Occipital lobe (tissue), 2 donors: Measurements from ENCODE around the gene ECEL1. TPM values are rescaled to one million over a fixed set of nuclear protein-coding genes. Genes with fewer than 3 reads are reported as not detected.
"Not testable (repeated sequence)": the region's sequence is repeated elsewhere in the genome, so short reads cannot be mapped to it uniquely, and the experiment has no call there.

Source experiments
- DNase-seq: peaks from one replicate; lab custom pipeline; 2025; lab: John Stamatoyannopoulos, UW
- total RNA-seq: library from RNA; depleted of rRNA; stranded (reverse); fragments of >200 nt; gene quantifications from one replicate; pipeline ENCODE4 v1.2.3, GENCODE V29; 2014

ECEL1 gene, protein sequence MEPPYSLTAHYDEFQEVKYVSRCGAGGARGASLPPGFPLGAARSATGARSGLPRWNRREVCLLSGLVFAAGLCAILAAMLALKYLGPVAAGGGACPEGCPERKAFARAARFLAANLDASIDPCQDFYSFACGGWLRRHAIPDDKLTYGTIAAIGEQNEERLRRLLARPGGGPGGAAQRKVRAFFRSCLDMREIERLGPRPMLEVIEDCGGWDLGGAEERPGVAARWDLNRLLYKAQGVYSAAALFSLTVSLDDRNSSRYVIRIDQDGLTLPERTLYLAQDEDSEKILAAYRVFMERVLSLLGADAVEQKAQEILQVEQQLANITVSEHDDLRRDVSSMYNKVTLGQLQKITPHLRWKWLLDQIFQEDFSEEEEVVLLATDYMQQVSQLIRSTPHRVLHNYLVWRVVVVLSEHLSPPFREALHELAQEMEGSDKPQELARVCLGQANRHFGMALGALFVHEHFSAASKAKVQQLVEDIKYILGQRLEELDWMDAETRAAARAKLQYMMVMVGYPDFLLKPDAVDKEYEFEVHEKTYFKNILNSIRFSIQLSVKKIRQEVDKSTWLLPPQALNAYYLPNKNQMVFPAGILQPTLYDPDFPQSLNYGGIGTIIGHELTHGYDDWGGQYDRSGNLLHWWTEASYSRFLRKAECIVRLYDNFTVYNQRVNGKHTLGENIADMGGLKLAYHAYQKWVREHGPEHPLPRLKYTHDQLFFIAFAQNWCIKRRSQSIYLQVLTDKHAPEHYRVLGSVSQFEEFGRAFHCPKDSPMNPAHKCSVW
- 1.2 TPM for total RNA-seq

DNA sequence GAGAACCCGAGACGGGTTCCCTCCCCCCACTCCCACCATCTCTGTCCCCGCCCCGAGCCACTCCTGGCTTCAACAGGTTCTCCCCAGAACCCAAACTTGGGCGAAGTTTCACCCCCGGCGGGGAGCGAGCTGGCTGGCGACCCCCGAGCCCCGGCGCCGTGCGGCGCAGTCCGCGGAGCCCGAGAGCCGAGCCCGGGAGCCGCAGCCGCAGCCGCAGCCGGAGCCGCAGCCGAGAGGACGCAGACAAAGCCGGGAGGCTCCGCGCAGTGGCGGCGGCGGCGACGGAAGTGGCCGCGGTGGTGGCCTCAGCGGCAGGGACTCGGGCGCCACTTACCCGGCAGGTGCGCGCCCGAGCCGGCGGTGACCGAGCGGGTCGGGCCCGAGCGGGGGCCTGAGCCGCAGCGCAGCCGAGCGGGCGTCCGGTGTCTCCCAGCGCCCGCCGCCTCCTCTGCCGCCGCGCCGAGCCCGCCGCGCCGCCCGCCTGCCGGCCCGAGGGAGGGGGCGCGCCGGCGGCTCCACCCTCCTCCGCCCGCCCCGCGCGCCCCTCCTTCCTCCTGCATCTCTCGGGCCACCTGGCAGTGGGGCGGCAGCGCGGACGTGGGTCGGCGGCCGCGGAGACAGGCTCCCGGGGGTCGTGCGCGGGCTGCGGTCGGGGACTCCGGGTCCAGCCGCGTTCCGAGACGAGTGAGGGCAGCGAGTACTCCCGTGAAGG lies at the start of gene ECEL1:
TSS of gene ECEL1 (minus strand) at position 450 of the 712 bp plus-strand sequence. CDS start 1,181 bp downstream, outside the sequence.
- no peak for DNase-seq

DNA sequence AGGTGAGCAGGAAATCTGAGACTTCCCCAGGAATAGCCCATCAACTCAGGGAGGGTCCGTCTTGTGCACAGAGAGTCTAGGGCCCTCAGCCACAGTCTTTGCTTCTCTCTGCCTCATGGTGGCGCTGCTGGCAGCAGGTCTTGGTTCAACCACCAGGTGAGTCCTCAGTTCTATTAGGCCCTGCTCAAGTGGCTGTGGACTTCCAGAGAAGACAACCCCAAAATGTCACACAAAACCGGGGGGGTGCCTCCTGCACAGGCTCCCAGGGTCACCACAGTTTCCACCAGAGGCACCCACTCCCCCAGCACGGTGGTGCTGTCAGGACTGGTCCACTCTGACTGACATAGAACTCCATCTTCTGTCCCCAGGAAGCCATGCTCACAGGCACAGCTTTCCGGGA lies 49.4 kb upstream of the ECEL1 start:
- DNase-seq, result no peak

DNA sequence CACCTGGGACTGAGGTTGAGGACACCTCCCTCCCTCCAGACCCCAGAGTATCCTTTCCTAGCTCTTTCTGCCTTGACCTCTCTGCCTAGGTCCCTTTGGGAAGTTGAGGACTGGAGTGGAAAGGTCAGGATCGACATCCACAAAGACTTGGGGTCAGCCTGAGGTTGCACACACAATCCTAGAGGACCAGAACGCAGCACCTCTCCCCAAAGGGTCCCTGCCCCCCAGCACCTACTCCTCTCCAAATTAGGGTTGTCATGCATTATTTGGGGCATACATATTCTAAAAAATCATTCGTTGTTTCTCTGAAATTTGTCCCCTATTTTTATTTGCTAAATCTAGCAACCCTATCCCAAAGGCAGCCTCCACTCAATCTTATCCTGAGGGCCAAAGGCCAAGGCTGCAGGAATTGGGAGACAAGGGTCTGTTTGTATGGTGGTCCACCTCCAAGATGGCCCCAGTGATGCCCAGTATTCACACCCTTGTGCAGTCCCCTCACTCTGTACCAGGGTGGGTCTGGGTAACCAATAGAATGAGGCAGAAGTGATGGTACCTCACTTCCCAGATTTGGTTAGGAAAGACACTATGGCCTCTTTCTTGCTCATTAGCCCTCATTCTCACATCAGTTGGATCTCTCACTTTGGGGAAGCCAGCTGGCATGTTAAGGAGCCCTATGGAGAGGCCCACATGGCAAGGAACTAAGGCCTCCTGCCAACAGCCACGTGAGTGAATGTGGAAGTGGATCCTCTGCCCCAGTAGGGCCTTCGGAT lies 48.3 kb upstream of the ECEL1 start:
- DNase-seq, result no peak

DNA sequence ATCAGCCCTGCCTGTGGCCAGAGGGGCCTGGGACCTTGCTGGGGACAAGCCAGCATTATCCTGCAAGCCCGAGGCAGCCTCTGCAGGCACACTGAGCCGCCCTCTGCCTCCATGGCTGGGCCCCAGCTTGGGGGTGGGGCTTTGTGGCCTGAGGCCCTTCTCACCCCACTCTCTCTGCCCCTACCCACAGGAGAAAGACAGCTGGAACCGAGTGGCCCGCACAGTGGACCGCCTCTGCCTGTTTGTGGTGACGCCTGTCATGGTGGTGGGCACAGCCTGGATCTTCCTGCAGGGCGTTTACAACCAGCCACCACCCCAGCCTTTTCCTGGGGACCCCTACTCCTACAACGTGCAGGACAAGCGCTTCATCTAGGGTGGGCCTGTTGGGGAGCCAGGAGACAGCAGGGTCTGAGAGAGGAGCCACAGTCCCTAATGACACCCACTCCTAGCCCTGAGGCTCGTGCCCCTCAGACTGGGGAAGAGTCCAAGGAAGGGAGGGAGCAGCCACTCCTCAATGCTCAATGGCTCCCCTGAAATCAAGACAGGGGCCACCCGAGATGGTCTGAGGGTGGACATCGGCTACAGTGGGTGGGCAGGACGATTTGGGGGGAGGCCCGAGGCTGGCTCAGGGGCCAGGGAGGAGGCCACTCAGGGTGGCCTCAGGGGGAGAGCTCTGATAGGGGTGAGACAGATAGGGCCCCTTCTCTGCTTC lies 47.5 kb upstream of the ECEL1 start:
- DNase-seq, result no peak

DNA sequence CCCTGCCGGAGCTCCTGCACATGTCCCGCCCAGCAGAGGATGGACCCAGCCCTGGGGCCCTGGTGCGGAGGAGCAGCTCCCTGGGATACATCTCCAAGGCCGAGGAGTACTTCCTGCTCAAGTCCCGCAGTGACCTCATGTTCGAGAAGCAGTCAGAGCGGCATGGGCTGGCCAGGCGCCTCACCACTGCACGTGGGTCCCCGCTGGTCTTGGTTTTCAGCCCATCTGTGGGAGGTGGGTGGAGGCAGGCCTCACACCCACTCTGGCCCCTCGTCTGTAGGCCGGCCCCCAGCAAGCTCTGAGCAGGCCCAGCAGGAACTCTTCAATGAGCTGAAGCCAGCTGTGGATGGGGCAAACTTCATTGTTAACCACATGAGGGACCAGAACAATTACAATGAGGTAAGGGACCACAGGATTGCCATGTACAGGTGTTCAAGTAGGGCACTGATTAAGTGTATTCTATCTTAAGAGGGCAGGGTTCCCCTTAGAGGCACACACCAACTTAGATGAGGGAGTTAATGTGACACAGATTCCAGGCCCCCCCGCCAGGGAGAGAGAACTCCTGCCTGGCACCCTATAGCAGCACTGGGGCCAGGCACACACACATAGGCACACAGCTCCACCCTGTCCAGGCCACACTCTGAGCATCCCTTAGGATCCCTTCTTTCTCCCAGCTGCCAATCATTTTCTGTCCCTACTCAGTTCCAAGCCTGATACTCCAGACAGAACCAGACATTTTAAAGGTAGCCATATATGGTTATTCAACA lies 46.5 kb upstream of the ECEL1 start:
- no peak for DNase-seq

DNA sequence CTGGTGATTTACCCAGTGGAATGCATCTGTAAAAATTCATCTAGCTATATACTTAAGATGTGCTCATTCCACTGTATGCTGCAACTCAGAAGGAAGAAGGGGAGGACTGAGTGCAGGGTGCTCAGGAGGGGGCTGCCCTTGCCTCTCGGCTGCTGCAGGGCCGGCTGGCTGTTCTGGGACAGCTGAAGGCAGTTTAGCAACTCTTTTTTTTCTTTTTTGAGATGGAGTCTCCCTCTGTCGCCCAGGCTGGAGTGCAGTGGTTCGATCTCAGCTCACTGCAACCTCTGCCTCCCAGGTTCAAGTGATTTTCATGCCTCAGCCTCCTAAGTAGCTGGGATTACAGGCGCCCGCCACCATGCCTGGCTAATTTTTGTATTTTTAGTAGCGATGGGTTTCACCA lies 45.2 kb upstream of the ECEL1 start:
- not testable (repeated sequence) for DNase-seq

DNA sequence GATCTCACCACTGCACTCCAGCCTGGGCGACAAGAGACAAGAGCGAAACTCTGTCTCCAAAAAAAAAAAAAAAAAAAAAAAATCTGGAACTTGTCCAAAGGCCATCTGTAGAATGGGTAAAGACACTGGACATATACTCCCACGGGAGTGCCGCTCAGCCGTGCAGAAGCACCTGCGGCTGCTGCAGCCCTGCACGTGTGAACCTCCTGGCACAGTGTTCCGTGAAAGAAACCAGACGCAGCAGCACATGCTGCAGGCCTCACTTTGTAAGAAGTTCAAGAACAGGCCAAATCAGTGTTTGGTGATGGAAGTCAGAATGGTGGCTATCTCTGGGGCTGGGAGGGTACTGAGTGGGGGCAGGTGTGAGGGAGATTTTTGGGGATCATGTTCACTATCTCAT lies 44.8 kb upstream of the ECEL1 start:
- DNase-seq, result no peak

DNA sequence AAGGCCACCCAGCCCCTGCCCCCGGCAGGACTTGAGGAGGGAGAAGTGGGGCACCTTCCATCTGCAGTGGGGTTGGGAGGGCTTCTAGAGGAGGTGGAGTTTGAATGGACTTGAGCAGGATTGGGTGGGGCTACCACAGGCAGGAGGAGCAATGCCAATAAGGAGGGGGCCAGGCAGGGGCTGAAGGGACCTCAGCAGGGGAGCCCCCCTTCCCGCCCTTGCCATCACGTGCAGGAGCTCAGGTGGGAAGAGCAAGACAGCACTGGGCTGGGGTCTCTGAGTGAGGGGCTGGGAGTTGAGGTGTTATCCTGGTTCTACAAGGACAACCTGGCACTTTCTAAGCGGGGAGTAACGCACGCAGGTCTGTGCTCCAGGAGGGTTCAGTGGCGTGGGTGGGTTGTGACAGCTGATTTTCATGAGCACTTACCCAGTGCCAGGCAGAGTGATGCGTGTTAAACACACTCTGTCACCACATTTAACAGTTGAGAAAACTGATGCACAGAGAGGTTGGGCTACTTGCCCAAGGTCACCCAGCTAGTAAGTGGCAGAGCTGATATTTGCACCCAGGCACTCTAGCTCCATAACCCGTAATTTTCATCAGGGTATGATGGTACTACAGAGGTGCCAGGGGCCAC lies 43.1 kb upstream of the ECEL1 start:
- no peak for DNase-seq

DNA sequence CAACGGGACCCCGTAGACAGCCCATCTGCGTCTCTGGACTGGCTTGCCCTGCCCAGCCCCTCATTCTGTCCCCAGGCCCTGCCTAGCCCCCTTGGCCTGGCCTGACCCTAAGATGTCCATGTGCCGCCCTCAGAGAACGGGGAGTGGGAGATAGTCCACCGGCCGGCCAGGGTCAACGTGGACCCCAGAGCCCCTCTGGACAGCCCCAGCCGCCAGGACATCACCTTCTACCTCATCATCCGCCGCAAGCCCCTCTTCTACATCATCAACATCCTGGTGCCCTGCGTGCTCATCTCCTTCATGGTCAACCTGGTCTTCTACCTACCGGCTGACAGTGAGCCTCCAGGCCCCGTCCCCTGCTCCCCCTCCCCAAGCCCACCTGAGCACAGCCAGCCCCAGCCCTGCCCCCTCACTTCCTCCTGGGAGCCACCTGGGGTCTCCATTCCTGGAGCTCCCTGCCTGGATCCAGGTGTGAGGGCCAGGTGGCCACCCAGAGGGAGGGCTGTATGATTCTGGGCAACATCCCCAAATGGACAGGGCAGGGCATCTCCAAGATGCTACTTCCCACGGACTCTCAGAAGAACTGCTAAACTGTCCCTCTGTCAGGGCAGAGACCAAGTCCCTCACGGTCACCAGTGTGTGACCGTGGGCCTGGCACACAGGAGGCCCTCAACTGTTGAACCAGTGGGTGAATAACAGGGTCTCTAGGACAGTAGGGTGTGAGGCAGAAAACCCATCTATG lies 42.3 kb upstream of the ECEL1 start:
- DNase-seq, result no peak

DNA sequence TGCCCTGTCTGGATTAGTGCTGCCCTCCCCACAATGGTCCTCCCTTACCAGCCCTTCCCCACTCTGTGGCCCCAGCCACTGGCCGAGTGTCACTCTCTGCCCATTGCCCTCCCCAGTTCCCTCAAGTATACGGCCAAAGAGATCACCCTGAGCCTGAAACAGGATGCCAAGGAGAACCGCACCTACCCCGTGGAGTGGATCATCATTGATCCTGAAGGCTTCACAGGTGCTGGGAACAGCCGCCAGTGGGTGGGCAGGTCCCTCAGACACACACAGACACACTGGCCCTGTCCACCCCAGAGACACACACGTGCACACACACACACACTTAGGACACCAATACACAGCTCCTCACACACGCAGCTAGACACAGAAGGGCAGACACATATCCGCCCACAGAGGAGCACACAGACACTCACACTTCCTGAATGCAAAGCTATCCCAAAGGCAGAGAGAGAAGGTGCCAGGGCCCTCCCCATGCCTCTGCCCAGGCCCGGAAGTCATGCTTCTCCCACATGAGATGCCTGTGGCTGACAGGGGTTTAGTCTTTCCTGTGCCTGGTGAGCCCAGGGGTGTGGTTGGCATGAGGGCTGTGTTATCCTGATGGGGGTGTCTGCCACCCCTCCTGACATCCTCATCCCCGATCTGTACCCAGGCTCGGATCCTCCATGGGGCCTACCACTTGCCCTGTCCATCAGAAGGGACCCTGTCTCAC lies 41.3 kb upstream of the ECEL1 start:
- DNase-seq, result no peak

DNA sequence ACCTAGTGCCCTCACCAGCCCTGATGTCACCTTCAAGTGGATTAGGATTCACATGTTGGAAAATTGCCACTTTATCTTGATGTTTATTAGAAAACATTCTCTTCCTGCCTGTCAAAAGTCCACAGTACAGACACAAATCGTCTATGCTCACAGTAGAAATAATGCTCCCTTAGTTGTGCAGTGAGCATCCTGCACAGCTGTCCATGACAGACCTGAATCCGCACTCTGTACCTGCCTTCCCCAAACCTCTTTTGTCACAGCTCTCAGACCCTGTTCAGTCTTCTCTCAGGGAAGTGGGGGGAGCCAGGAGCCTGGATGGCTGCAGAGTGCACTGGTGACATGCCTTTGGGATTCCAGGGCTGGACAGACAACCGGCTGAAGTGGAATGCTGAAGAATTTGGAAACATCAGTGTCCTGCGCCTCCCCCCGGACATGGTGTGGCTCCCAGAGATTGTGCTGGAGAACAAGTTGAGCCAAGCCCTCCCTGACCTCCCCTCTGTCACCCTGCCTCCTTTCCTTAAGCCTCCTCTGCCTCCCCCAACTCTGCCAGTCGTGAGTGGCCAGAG lies 40.4 kb upstream of the ECEL1 start:
- DNase-seq, result no peak

DNA sequence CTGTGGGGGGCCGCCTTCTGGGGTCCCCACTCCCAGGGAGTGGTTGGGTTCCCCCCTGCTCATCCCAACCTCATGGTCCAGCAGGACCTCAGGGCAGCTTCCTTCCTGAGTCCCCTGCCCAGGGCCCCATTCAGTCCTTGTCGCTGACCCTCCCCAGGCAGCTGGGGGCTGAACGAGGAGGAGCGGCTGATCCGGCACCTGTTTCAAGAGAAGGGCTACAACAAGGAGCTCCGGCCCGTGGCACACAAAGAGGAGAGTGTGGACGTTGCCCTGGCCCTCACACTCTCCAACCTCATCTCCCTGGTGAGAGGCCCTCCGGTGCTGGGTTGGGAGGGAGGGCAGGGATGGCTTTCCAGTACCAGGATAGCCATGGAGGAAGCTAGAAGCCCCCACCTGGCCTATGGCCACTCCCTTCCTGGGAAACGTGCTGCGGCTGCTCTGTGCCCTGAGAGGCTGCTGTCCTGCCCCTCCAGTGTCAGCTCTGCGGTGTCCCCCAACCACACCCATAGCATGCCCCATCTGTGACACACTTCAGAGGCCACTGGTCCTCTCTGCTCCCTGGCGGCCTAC lies 38.8 kb upstream of the ECEL1 start:
- no peak for DNase-seq

DNA sequence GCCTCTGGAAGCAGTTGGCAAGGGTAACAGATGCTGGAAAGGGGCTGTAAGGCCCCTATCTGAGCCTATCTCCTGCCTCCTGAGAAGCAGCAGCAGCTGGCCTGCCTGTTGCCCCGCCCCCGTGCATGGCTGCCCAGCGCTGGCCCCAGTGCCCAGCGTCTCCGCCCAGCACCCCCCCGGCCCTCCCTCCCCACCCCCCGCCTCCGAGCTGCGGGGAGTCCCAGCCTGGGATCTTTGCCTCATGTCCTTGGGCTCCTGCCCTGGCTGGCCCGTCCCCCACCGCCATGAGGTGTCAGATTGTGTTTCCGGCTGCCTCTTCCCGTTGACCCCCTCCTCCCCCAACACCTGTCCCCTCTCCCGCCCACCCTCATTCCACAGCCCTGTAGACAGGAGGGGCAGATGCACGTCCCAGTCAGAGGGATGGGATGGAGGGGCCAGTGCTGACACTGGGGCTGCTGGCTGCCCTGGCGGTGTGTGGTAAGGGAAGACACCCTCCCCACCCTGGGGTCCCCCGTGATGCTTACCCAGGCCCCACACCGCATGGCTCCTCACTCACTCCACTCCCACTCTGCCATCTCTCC lies 38.2 kb upstream of the ECEL1 start, which contains the start of gene CHRND:
TSS of gene CHRND (plus strand) at position 370 of the 581 bp plus-strand sequence. CDS start at position 426, 56 bp downstream.
- no peak for DNase-seq

DNA sequence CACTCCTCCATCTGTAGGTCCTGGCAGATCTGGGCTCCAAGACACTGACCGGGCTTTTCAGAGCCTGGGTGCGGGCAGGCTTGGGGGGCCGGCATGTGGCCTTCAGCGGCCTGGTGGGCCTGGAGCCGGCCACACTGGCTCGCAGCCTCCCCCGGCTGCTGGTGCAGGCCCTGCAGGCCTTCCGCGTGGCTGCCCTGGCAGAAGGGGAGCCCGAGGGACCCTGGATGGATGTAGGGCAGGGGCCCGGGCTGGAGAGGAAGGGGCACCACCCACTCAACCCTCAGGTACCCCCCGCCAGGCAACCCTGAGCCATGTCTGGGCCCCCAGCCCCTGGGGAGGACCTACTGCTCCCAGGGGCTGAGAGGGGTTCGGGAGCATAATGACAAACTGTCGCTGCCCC lies 37.6 kb upstream of the ECEL1 start:
- no peak for DNase-seq

DNA sequence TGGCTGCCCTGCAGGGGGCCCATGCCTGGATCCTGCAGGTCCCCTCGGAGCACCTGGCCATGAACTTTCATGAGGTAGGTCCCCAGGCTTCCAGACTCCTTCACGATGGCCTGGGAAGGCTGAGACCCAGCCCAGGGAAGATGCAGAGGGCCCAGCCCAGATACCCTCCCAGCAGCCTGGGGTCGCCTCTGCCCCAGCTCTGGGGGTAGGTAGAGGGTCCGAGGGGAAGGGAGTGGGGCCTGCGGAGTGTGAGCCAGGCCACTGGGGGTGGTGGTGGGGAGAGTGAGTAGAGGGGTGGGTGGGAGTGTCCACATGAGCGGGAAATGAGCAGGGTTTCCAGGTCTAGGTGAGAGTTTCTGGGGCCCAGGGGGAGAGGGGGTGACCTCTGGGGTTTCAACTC lies 37.1 kb upstream of the ECEL1 start:
- DNase-seq, result no peak

DNA sequence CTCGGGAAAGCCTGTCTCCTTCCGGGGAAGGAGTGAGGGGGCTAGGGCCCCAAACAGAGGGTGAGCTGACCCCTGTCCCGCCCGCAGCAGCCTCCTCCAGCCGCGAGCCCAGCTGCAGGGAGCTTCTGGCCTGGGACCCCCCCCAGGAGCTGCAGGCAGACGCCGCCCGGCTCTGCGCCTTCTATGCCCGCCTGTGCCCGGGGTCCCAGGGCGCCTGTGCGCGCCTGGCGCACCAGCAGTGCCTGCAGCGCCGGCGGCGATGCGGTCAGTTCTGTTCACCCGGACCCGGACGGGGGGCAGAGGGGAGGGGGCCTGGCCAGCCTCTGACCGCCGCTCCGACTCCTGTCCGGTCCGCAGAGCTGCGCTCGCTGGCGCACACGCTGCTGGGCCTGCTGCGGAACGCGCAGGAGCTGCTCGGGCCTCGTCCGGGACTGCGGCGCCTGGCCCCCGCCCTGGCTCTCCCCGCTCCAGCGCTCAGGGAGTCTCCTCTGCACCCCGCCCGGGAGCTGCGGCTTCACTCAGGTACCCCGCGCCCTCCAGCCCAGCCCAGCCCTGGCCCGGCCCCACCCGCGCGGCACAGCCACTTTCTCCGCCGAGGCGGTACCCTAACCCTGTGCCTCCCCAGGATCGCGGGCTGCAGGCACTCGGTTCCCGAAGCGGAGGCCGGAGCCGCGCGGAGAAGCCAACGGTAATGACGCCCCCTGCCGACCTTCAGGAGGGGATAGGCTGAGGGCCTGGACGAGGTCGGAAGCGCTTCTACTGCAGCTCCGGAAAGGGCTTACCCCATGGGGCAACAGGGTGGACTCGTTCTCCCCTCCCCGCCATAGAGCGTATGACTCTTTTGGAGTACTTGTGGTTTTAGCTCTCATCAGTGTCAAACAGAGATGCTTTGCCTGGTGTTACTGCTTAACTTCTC lies 36.3 kb upstream of the ECEL1 start:
- DNase-seq, result peak; percentile 19
